Esophagus squamous epithelium (tissue), 4 donors: Measurements from ENCODE around the gene ITGB7.

Experiments
- CTCF ChIP-seq, 6 experiments: fragments of 450-650 bp in 4 of 6; fragments of 200-600 bp in 2 of 6; sonication (generic) in 2 of 6; IDR thresholded peaks; one replicate each; pipeline ENCODE4 v1.5.1; 2016 to 2019; ENCODE audit warnings: antibody characterized with exemption in 6 of 6, mild to moderate bottlenecking in 4 of 6, moderate library complexity in 4 of 6
- POLR2A ChIP-seq, 4 donors: fragments of 450-650 bp; IDR thresholded peaks; one replicate each; pipeline ENCODE4 v1.6.1; 2017; ENCODE audit warnings: antibody characterized with exemption in 4 of 4, mild to moderate bottlenecking in 4 of 4, moderate library complexity in 3 of 4

GRCh38 chr12:53201177-53201541, 5.9 kb downstream of the ITGB7 start:
- TF ChIP-seq CTCF (IDR thresholded peaks at IDR 0.05) = no peak
- TF ChIP-seq POLR2A (IDR thresholded peaks at IDR 0.05) = no peak
